GM20431 (cell line): ENCODE data around the gene AP5Z1.

Source experiments
- in situ Hi-C: fragments of 300-500 bp; cut with MseI, MboI; formaldehyde crosslinking; loops from one replicate; pipeline ENCODE4 v1.15.0; 2020; ENCODE audit warnings: low sequenced_read_pairs; ENCODE audit not compliant: unreplicated experiment

Gene AP5Z1, protein sequence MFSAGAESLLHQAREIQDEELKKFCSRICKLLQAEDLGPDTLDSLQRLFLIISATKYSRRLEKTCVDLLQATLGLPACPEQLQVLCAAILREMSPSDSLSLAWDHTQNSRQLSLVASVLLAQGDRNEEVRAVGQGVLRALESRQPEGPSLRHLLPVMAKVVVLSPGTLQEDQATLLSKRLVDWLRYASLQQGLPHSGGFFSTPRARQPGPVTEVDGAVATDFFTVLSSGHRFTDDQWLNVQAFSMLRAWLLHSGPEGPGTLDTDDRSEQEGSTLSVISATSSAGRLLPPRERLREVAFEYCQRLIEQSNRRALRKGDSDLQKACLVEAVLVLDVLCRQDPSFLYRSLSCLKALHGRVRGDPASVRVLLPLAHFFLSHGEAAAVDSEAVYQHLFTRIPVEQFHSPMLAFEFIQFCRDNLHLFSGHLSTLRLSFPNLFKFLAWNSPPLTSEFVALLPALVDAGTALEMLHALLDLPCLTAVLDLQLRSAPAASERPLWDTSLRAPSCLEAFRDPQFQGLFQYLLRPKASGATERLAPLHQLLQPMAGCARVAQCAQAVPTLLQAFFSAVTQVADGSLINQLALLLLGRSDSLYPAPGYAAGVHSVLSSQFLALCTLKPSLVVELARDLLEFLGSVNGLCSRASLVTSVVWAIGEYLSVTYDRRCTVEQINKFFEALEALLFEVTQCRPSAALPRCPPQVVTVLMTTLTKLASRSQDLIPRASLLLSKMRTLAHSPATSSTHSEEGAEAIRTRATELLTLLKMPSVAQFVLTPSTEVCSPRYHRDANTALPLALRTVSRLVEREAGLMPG

DNA sequence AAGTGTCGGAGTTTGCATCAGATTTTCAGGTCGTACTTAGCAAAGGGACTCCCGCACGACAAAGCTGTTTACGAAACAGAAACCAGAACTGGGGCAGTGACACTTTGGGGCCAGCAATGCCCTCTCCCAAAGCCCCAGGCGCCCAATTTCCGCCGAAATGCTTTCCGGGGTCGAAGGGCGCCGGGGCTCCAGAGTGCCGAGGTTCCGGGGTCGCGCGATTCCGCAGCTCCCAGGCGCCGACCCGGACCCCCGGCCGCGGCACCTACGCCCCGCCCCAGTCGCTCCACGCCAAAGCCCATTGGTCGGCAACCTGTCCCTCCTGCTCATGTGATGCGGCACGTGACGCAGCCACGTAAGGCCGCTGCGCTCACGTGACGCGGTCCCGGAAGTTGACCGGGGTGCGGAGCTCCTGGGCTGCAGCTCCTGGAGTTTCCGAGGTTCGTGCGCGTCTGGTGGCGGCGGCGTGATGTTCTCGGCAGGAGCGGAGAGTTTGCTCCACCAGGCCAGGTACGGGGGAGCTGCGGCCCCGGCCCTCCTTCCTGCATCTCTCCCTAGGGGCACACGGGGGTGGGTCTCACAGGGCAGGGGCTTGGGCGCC, at the start of gene AP5Z1:
Gene AP5Z1 (plus strand): TSS at position 374 of the 598 bp plus-strand sequence. CDS start 93 bp downstream, at position 467.
- in situ Hi-C loops = no loop called here

DNA sequence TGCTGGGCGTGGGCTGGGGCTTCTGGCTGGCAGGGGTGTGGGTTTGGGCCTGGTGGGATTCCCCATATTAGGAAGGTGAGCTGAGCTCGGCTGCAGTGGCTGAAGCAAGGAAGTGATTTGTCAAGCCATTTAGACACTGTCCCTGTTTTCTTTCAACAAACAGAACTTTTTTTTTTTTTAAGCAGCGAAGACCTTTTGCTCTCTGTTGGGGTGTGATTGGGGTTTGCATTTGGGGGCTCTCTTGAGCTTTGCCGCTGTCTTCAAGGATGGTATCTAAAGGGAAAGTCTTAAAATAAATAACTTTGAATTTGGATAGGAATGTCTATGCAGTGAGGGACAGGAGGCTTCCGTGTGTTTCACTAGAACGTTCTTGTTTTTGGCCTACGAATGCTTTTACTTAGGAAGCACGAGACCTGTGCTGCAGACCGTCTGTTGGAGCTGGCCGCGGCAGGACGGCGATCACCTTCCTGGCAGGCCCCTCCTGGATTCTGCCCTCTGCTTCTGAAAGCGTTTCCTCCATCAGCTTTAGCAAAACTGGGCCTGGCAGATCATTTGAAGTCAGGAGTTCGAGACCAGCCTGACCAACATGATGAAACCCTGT, 49.5 kb upstream of the AP5Z1 start:
- in situ Hi-C loops = no loop called here

DNA sequence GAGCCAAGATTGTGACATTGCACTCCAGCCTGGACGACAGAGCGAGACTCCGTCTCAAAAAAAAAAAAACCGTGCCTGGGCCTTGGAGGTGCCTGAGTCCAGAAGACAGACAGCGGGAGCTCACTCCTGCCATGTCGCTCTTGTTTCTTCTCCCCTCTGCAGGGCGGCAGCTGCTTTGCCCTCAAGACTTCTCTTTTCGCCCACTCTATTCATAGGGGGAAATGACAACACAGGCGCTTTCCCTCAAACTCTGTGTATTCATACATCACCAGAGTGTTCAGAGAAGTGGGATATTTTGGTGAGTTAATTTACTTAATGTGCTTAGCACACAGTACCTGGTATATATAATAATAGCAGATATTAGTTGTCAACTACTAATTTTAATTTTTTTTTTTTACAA, 48.9 kb upstream of the AP5Z1 start:
- in situ Hi-C loops = no loop called here

DNA sequence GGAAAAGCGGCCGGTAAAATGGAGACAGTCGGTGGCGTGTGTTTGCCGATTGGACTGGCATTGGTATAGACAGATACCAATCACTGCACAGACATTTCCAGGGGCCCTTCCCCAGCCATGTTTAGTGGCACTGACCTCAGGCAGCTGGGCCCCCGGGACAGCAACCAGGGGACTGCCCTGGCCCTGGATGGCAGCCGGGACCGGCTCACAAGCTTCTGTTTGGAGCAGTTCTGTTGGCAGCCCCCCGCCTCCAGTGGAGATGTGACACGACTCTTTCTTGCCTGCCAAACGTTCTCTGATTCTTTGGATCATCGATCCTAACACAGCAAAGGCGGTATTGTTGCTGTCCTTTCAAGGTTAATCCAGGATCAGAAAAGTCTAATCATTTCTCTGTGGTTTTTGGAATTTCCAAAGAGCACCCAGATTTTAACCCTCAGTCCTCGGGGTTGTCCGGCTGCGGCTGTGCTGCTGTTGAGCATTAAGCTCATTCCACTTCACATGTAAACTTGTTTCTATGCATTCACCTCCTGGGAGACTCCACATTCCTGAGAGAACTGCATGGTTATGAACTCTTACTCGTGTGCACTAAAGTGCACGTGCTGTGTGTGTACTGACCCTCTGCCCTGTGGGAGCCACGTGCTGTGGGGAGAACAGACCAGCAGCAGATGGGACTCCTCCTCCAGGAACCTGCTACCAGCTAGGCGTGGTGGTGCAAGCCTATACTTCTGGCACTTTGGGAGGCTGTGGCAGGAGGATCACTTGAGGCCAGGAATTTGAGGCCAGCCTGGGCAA, 47.3 kb upstream of the AP5Z1 start:
- in situ Hi-C loops = no loop called here

DNA sequence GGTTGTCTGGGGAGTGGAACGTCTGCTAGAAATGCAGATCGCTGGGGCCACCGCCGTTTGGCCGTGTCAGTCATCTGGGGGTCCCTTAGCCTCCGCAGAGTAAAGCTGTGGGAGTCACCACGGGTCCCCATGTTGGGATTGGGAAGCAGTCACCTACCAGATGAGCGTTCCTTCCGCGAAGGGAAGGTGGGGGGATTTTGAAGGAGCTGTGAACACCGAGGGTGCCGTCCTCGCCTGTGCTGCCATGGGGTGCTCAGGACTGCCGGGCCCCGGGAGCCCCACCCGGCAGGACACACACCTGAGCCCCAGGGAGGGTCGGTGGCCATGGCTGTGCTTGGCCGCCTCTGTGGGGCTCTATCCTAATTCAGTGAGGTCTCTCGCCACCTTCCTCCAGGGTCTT, 46.2 kb upstream of the AP5Z1 start:
- in situ Hi-C loops = no loop called here

DNA sequence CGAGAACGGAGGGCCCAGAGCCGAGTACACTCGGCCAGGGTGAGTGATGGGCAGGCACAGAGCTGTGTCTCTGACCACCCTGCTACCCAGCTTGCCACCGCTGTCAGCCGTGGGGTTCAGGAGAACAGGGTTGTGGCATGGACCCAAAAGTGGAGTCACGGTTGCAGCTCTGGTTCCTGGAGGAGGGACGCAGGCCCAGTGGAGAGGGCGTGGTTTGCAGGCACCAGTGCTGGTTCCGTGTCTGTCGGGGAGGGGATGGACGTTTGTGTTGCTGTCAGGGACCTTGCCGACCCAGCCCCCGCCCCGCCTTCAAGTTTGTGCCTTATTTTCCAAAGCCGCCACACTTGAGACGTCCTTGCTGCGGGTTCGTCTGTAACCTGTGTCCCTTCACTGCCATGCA, 45.1 kb upstream of the AP5Z1 start:
- in situ Hi-C loops = no loop called here

DNA sequence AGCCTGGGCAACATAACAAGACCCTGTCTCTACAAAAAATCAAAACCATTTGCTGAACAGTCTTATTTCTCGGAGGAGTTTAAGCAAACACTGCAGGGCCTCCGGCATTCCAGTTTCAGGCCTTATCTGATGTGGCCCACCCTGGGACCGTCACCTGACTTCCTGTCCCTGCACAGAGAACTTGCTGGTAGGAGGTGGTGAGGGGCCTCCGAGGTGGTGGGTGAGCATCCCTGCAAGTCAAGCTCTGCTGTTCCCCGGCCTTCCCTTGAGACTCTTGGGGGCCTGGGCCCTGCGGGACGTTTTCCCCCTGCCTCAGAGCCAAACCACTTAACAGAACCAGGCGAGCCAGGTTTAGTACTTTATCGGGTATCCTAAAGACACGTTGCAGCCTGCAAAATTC, 44.5 kb upstream of the AP5Z1 start:
- in situ Hi-C loops = no loop called here

DNA sequence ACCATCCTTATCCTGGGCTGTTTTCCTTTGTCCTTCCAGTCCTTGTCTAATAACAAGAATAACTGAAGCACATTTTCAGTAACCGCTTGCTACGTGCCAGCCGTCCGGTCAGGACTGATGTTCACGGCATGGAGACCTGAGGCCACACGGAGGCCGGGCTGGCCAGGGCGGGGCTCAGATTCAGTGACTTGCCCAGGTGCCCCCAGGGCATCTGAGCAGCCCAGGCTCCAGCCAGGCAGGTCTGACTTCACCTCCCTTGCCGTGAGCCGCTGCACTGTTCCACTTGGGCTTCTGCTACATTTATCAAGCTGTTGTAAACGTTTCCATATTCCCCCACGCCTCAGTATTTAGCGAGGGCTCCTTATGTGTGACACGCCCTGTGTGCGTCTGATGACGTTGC, 43.6 kb upstream of the AP5Z1 start:
- in situ Hi-C loops = no loop called here

DNA sequence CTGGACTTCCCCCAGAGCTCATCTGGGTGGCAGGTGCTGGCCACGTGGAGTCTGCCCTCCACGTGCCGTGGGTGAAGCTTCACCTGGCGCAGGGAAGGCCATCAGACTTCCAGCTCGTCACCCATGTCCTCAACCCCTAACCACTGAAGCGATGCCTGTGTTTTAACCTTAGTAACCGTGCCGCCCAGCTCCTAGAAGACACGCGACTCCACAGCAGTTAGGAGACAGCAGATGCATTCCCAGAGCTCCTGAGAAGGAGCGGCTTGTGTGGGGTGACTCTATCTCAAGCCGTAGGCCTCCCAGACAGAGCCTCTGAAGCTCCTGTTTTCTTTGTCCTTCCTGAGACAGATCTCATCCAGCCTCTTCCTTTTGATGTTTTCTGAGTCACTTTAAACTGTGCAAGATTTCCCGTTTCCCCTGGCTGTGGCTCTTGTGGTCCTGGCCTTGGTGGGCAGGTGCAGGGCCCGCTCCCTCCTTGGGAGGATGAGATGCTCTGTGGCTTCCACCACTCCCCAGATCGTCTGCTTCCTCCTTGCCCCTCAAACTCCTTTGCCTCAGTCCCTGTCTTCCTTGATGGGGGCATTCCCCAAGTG, 41.4 kb upstream of the AP5Z1 start:
- in situ Hi-C loops = no loop called here

DNA sequence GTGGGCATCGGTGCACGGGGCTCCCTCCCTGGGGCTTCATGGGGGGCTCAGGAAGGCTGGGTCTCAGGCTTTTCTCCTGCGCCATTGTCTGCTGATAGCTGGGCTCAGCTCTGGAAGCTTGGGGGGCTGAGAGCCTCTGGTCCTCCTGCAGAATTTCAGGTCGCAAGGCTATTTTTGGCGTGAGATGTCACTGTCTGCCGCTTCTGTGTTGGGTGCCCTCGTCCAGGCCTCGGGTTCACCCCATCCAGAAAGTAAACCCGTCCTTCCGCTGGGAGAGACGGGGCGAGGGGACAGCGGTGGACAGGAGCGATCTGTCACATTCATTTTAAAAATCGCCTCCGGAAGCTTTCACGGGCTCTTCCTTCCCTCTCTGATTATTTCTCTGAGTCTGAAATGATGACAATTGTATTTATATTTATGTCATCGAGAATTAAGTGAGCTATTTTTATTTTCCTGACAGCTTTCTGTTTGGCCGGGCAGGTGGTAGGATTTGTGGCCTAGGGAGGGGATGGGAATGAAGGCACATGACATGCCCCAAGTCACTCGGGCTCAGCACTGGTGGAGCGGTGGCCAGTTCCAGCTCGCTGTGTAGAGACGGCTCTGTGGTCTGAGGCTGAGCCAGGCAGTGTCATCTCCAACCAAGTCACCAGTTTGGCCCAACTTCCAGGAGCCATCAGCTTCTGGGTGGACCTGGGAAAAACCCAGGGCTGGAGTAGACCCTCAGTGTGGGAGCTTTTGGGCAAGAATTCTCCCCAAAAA, 40.7 kb upstream of the AP5Z1 start:
- in situ Hi-C loops = no loop called here

DNA sequence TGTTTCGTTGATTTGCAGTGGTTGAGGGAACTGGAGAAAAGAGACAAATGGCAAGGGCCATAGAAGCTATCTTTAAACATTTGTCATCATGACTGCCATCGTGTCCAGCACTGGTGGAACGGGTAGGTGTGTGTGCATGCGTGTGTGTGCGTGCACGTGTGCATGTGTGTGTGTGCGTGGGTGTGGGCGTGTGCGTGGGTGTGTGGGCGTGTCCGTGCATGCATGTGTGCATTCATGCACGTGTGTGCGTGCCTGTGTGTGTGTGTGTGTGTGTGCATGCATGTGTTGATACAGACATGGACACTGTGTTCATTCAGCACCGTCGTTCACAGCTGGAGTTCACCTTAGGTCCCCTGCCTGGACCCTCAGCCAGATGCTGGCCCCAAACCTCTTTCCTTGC, 38.1 kb upstream of the AP5Z1 start:
- in situ Hi-C loops = no loop called here

DNA sequence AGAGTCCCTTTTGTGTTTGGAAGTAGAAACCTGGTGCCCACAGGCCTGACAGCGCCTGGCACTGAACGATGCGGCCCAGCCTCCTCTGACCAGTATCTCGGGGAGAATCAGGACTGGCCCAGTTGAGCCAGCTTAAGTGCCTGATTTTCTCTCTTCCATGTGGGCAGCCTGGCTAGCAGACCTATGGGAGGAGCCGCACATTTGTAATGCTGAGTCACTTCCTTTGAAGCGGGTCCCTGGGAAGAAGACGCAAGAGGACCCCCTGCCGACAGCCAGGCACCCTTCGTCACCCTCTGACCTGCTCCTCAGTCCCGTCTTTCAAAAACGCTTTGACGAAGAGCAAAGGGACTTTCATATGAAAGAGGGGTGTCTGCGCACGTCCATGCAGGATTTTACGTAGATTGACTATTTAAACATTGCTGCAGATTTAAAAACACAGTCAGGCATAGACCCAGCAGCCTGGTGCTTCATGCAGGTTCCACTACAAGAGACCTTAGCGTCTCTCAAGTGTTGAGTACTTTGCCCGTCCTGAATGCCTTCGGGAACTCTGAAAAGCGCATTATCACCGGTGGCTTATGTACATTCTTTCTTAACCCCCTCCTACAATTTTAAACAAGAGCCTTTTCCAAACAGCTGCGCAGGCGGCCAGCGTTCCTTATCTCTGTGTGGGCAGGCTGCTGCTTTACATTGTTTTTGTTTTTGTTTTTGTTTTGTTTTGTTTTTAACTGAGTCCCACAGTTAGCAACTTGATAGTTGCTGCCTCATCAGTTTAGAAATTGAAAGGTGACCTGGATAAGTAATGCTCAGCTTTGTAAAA, 36.5 kb upstream of the AP5Z1 start:
- in situ Hi-C loops = no loop called here

DNA sequence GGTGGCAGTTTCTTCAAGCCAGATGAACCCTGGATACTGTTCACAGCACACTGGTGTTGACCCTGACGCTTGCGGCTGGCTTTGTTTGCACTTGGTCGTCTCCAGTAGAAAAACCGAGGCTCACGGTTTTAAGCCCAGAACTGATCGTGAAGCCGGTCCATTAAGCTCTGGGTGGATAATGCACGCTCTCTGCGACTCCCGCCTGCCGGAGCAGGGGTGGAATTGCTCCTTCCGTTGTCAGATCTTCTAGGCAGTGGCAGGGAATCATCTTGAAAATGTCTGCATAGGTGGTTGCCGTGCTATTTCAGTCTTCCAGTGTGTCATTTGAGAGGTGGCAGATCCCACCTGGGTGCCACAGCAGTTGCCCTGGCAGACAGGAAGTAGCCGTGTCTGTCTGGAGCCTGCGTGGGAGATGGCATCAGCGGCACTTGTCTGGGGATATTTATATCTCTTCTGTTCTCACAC, 35.9 kb upstream of the AP5Z1 start:
- in situ Hi-C loops = no loop called here

DNA sequence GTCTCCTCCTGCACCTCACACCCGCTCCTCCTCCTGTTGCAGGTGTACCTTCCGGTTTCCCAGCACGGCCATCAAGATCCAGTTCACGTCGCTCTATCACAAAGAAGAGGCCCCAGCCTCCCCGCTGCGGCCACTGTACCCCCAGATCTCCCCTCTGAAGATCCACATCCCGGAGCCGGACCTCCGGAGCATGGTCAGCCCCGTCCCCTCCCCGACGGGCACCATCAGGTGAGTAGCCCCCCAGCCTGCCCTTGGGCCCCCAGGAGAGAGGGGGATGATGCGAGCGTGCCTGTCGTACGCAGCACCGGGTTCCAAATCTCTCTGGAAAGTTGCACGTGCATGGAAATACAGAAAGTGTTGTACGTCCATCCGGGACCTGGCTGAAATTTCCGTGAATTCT, 34.6 kb upstream of the AP5Z1 start:
- in situ Hi-C loops = no loop called here

DNA sequence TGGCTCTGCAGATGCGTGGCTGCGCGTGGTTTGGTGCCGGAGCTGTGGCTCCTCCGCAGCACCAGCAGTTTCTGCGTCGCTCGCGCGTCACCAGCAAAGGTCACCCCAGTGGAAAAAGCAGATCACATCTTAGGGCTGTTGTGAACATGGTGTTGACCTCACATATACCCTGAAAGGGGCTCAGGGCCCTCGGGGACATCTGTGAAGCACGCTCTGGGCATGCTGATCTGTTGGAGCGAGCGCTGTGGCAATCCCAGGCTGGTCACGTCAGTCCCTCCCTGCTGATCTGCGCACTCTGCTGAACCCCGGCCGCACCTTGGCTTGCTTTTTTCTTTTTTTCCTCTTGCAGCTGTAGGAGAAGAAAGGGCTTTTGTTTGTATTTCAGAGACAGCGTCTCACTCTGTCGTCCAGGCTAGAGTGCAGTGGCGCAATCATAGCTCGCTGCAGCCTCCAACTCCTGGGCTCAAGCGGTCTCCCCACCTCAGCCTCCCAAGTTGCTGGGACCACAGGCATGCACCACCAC, 33.3 kb upstream of the AP5Z1 start:
- in situ Hi-C loops = no loop called here

DNA sequence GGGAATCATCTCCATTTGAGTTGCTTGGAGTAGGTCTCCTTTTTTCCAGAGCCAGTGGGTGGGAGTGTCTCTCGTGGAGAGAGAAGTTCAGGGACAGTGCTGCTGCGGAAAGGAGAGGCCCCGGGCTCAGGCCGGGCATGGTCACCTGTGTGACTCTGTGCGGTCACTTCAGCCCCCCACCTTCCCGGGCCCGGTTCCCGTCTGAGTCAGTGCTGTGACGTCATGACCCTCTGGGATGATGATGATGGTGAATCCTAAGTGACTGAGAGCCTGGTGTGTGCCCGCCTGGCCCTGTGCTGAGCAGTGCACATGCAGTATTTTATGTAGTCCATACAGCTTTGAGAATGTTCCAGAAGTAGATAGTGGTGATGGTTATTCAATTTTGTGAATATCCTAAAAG, 32.6 kb upstream of the AP5Z1 start:
- in situ Hi-C loops = no loop called here

DNA sequence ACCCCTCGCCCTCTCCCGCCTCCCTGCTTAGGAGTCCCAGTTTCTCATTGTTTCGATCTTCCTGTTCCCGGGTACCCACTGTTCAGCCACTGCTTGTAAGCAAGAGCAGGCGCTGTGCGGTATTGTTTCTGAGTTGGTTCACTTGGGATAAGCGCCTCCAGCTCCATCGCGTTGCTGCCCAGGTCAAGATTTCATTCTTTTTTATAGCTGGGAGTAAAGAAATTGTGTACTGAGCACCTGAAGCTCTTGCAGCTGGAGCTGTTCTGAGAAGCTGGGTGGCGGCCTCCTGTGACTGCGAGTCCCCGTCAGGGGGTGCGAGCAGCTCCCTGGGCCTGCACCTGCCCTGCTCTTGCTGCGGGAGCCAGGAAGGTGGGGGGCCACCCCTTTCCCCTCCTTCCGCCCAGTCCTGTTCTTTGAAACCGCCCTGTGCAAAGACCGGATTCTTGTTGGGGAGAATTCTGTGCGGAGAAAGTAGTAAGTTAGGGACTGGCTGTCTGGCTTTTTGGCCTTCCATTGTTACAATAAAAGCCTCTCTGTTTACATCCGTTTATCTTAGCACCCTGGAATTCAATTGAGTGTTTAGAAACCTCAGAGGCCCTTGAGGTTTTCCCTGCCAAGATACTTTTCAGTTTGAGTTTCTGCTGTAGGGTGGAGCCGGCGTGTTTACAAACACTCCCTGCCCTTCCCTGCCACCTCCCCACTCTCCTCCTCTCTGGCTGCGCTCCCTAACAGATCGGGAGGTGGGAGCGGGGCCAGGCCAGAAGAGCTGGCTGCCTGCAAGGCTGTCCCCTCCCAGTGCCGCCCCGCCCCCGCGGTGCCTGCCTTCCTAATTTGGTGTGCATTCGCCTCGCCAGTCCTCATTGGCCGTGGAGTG, 30.8 kb upstream of the AP5Z1 start:
- in situ Hi-C loops = no loop called here
